Neural progenitor cell (in vitro differentiated cells): Measurements from ENCODE around the gene TMEM40. TPM values are rescaled to one million over a fixed set of nuclear protein-coding genes. Genes with fewer than 3 reads are reported as not detected.

Experiments
- DNase-seq: peaks from one replicate; pipeline ENCODE4 v3.0.0-alpha.2; 2016; ENCODE audit warnings: low spot score
- H2AFZ ChIP-seq: fragments of 200-600 bp; sonication (generic); replicated peaks from 2 replicates; pipeline ENCODE4 v1.6.1; 2016; ENCODE audit warnings: antibody characterized with exemption
- H3F3A ChIP-seq: fragments of 200-600 bp; sonication (generic); 2 replicates; pipeline ENCODE4 v1.6.1; 2016; ENCODE audit warnings: antibody characterized with exemption, low read depth
- H3K27ac ChIP-seq: fragments of 200-600 bp; sonication (generic); 2 replicates; pipeline ENCODE4 v1.5.1; 2016; ENCODE audit warnings: mild to moderate bottlenecking
- H3K27me3 ChIP-seq: fragments of 200-600 bp; sonication (generic); 2 replicates; pipeline ENCODE4 v1.6.1; 2016; ENCODE audit warnings: mild to moderate bottlenecking, moderate library complexity
- H3K36me3 ChIP-seq: fragments of 200-600 bp; sonication (generic); 2 replicates; pipeline ENCODE4 v1.5.1; 2016
- H3K4me1 ChIP-seq: fragments of 200-600 bp; sonication (generic); 2 replicates; pipeline ENCODE4 v1.6.1; 2016; ENCODE audit warnings: mixed run types
- H3K4me2 ChIP-seq: fragments of 200-600 bp; sonication (generic); 2 replicates; pipeline ENCODE4 v1.6.1; 2016
- H3K4me3 ChIP-seq: fragments of 200-600 bp; sonication (generic); 2 replicates; pipeline ENCODE4 v1.5.1; 2016
- H3K79me2 ChIP-seq: fragments of 200-600 bp; sonication (generic); 2 replicates; pipeline ENCODE4 v1.6.1; 2016; ENCODE audit warnings: low read depth
- H3K9ac ChIP-seq: fragments of 200-600 bp; sonication (generic); 2 replicates; pipeline ENCODE4 v1.6.1; 2016
- H3K9me3 ChIP-seq: fragments of 200-600 bp; sonication (generic); 2 replicates; pipeline ENCODE4 v1.5.1; 2016; ENCODE audit warnings: low read depth
- H4K20me1 ChIP-seq: fragments of 200-600 bp; sonication (generic); 2 replicates; pipeline ENCODE4 v1.6.1; 2016; ENCODE audit warnings: low read depth
- H3K27ac Mint-ChIP-seq: 3 replicates; pipeline ENCODE4 v1.8.0; 2021; ENCODE audit warnings: mixed read lengths
- H3K27me3 Mint-ChIP-seq: 2 replicates; pipeline ENCODE4 v1.8.0; 2022; ENCODE audit warnings: low read depth, mild to moderate bottlenecking, inconsistent platforms, moderate library complexity, mixed read lengths; ENCODE audit not compliant: insufficient read depth
- H3K36me3 Mint-ChIP-seq: 3 replicates; pipeline ENCODE4 v1.8.0; 2021; ENCODE audit warnings: mixed read lengths
- H3K4me1 Mint-ChIP-seq: 3 replicates; pipeline ENCODE4 v1.8.0; 2021; ENCODE audit warnings: mixed read lengths
- H3K4me3 Mint-ChIP-seq: 3 replicates; pipeline ENCODE4 v1.8.0; 2021; ENCODE audit warnings: mild to moderate bottlenecking, moderate library complexity, mixed read lengths
- H3K9me3 Mint-ChIP-seq: 3 replicates; pipeline ENCODE4 v1.8.0; 2020; ENCODE audit warnings: mixed read lengths
- EZH2 ChIP-seq: fragments of 200-600 bp; sonication (generic); IDR thresholded peaks from 2 replicates; pipeline ENCODE4 v1.6.1; 2017; ENCODE audit warnings: antibody characterized with exemption, mild to moderate bottlenecking, moderate library complexity
- EZH2phosphoT487 ChIP-seq: fragments of 200-600 bp; sonication (generic); IDR thresholded peaks from 2 replicates; pipeline ENCODE4 v1.6.1; 2017; ENCODE audit warnings: antibody characterized with exemption
- total RNA-seq: library from RNA; depleted of rRNA; stranded (reverse); fragments of >200 nt; gene quantifications from 2 replicates; pipeline ENCODE4 v1.2.3, GENCODE V29; 2015; ENCODE audit warnings: low replicate concordance
- TF ChIP-seq, protein P1 (sequence below): fragments of 200-600 bp; sonication (generic); IDR thresholded peaks from 2 replicates; pipeline ENCODE4 v1.5.1; 2017; ENCODE audit warnings: antibody characterized with exemption, mild to moderate bottlenecking

TMEM40 gene
- total RNA-seq, 1 donor from 2014 or later, result not detected

- Mint-ChIP-seq H3K4me3 (no peak overlapping the region), H3K27me3 (no peaks in the 10 kb centered on the region), H3K4me1 (peaks cover 9% of the 10 kb centered on the region), H3K36me3 (no peaks in the 10 kb centered on the region), H3K27ac (no peak overlapping the region), H3K9me3 (no peaks in the 10 kb centered on the region)
- H2AFZ ChIP-seq, result no peak overlapping the region
- DNase-seq, result no peak
- no peaks in the 10 kb centered on the region for H4K20me1 ChIP-seq
- H3K4me1 ChIP-seq, result no peaks in the 10 kb centered on the region
- H3K4me3 ChIP-seq, result no peak overlapping the region
- H3K79me2 ChIP-seq, result no peaks in the 10 kb centered on the region
- H3F3A ChIP-seq, result no peaks in the 10 kb centered on the region
- no peaks in the 10 kb centered on the region for H3K36me3 ChIP-seq
- H3K27me3 ChIP-seq, result no peaks in the 10 kb centered on the region
- no peaks in the 10 kb centered on the region for H3K9me3 ChIP-seq
- no peak overlapping the region for H3K27ac ChIP-seq
- H3K4me2 ChIP-seq, result no peak overlapping the region
- TF ChIP-seq EZH2phosphoT487, result no peak
- TF ChIP-seq, protein P1, sequence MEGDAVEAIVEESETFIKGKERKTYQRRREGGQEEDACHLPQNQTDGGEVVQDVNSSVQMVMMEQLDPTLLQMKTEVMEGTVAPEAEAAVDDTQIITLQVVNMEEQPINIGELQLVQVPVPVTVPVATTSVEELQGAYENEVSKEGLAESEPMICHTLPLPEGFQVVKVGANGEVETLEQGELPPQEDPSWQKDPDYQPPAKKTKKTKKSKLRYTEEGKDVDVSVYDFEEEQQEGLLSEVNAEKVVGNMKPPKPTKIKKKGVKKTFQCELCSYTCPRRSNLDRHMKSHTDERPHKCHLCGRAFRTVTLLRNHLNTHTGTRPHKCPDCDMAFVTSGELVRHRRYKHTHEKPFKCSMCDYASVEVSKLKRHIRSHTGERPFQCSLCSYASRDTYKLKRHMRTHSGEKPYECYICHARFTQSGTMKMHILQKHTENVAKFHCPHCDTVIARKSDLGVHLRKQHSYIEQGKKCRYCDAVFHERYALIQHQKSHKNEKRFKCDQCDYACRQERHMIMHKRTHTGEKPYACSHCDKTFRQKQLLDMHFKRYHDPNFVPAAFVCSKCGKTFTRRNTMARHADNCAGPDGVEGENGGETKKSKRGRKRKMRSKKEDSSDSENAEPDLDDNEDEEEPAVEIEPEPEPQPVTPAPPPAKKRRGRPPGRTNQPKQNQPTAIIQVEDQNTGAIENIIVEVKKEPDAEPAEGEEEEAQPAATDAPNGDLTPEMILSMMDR, result no peak
- TF ChIP-seq EZH2, result no peak
- no peak overlapping the region for H3K9ac ChIP-seq
Observed at GRCh38 chr3:12695112-12695511, 63.9 kb downstream of the TMEM40 start.

DNA sequence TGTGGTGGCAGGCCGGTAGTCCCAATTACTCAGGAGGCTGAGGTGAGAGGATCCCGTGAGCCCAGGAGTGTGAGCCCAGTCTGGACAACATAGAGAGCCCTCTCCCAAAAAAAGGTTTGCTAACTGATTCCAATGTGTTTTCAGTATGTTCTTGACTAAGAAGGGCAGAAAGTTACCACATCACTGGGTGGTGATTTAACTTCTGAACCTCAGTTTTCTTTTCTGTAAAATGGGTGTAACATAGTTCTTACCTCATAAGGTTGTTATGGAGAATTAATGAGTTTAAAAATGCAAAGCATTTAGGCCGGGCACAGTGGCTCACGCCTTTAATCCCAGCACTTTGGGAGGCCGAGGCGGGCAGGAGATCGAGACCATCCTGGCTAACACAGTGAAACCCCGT, 66.6 kb downstream of the TMEM40 start:
- no peak overlapping the region for H3K9ac ChIP-seq
- H3K36me3 Mint-ChIP-seq, result no peaks in the 10 kb centered on the region
- no peaks in the 10 kb centered on the region for H3K27me3 ChIP-seq
- no peak overlapping the region for H3K4me3 ChIP-seq
- no peaks in the 10 kb centered on the region for H3K9me3 ChIP-seq
- peaks cover 9% of the 10 kb centered on the region for H3K4me1 Mint-ChIP-seq
- H3K79me2 ChIP-seq, result no peaks in the 10 kb centered on the region
- H3K4me1 ChIP-seq, result no peaks in the 10 kb centered on the region
- H3F3A ChIP-seq, result no peaks in the 10 kb centered on the region
- no peak overlapping the region for H3K27ac ChIP-seq
- H3K27me3 Mint-ChIP-seq, result no peaks in the 10 kb centered on the region
- no peak overlapping the region for H3K4me2 ChIP-seq
- H3K27ac Mint-ChIP-seq, result no peak overlapping the region
- DNase-seq, result no peak
- H4K20me1 ChIP-seq, result no peaks in the 10 kb centered on the region
- no peak overlapping the region for H2AFZ ChIP-seq
- H3K4me3 Mint-ChIP-seq, result no peak overlapping the region
- TF ChIP-seq EZH2 (no peak), EZH2phosphoT487 (no peak)
- TF ChIP-seq, protein P1, result no peak
- H3K36me3 ChIP-seq, result no peaks in the 10 kb centered on the region
- H3K9me3 Mint-ChIP-seq, result no peaks in the 10 kb centered on the region

GRCh38 chr3:12689997-12690711, 68.9 kb downstream of the TMEM40 start:
- H3K27me3 ChIP-seq, result no peaks in the 10 kb centered on the region
- no peak overlapping the region for H3K27ac ChIP-seq
- H3K4me1 Mint-ChIP-seq, result peaks cover 9% of the 10 kb centered on the region
- H4K20me1 ChIP-seq, result no peaks in the 10 kb centered on the region
- no peak overlapping the region for H3K9ac ChIP-seq
- H3K36me3 ChIP-seq, result no peaks in the 10 kb centered on the region
- no peaks in the 10 kb centered on the region for H3F3A ChIP-seq
- H3K4me2 ChIP-seq, result no peak overlapping the region
- no peak overlapping the region for H3K4me3 Mint-ChIP-seq
- no peaks in the 10 kb centered on the region for H3K9me3 Mint-ChIP-seq
- no peaks in the 10 kb centered on the region for H3K27me3 Mint-ChIP-seq
- no peaks in the 10 kb centered on the region for H3K9me3 ChIP-seq
- no peaks in the 10 kb centered on the region for H3K36me3 Mint-ChIP-seq
- DNase-seq, result no peak
- no peak for TF ChIP-seq EZH2phosphoT487
- TF ChIP-seq EZH2, result no peak
- TF ChIP-seq, protein P1, result no peak
- H3K4me1 ChIP-seq, result no peaks in the 10 kb centered on the region
- no peak overlapping the region for H3K27ac Mint-ChIP-seq
- peak overlapping the region; percentile 50 for H2AFZ ChIP-seq
- no peaks in the 10 kb centered on the region for H3K79me2 ChIP-seq
- H3K4me3 ChIP-seq, result no peak overlapping the region
